Caki2 (cell line): ENCODE measurements around the gene ANXA2R. TPM values are rescaled to one million over a fixed set of nuclear protein-coding genes. Genes with fewer than 3 reads are reported as not detected.

ENCODE experiments used
- total RNA-seq: library from RNA; depleted of rRNA; stranded (reverse); fragments of >200 nt; shearing (Covaris generic); gene quantifications from 2 replicates; pipeline ENCODE4 v1.2.3, GENCODE V29; 2014; ENCODE audit warnings: low replicate concordance; rRNA removed

Gene ANXA2R
- total RNA-seq, 1 experiment from 2014 or later: not detected

Other genes with a start within 250 kb of the ANXA2R start
- not detected in 2 replicates for gene SELENOP, start 228.4 kb downstream of the ANXA2R start, total RNA-seq
- 29.9 and 41.8 TPM in 2 replicates for gene ZNF131, start 80.6 kb upstream of the ANXA2R start, total RNA-seq
- gene NIM1K, start 151.9 kb upstream of the ANXA2R start, total RNA-seq: 0.10 TPM in 1 of 2 replicates, not detected in the other